ENCODE measurements around the gene UBE2J2. TPM values are rescaled to one million over a fixed set of nuclear protein-coding genes. Genes with fewer than 3 reads are reported as not detected.
A peak's percentile ranks its signal among the peaks of the same experiment; 100 is the strongest.

UBE2J2 gene
- total RNA-seq, 4 donors from 2014 or later = 33.0 to 58.4 (median 36.2) TPM

GRCh38 chr1:1225913-1226312 is 47.7 kb downstream of the UBE2J2 start:
- H3K36me3 ChIP-seq = peaks cover 46 to 52% of the 10 kb centered on the region in 2 donors
- H3K4me3 ChIP-seq (replicated peaks in 1 of 3) = no peak overlapping the region
- TF ChIP-seq POLR2A (IDR thresholded peaks at IDR 0.05) (no peak), CTCF (IDR thresholded peaks at IDR 0.05) (no peak)
- H3K4me1 ChIP-seq = peaks cover 12 to 18% of the 10 kb centered on the region in 2 donors
- intact Hi-C loops (cut with DNase I) = no loop called here
- H3K27me3 ChIP-seq = no peaks in the 10 kb centered on the region
- H3K27ac ChIP-seq = no peak overlapping the region
- no peak for DNase-seq
- no peaks in the 10 kb centered on the region for H3K9me3 ChIP-seq
- WGBS, 2 donors = 94% methylated on average over 13 to 18 of the region's 18 CpGs

DNA sequence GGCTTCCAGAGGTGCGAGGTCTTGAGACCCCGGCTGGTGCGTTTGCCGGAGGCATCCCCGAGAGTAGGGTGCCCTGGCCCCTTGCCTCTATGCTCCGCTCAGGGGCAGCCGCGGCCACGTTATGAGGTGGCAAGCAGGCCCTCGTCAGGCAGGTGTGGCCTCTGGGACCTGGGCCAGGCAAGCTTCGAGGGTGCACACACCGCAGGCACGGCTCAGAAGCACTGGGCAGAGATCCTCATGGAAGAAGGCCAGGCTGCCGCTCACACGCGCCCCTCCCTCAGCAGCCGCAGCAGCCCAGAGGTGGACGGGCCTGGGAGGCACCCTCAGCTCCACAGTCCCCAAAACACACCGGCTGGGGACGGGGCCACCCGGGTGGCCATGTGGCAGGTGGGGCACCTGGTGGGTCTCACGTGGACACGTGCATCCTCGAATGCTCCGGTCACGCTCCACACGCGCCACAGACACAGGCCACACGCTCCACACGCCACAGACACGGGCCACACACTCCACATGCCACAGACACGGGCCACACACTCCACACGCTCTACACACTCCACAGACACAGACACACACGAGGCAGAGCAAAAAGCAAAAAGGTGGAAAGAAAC is 48.3 kb downstream of the UBE2J2 start:
- H3K36me3 ChIP-seq = peaks cover 46 to 58% of the 10 kb centered on the region in 2 donors
- TF ChIP-seq CTCF (IDR thresholded peaks at IDR 0.05) (no peak), POLR2A (IDR thresholded peaks at IDR 0.05) (no peak)
- H3K27me3 ChIP-seq = no peaks in the 10 kb centered on the region
- no peaks in the 10 kb centered on the region for H3K9me3 ChIP-seq
- H3K27ac ChIP-seq = no peak overlapping the region
- WGBS, 2 donors = 85 to 98% methylated on average over 14 to 31 of the region's 34 CpGs
- DNase-seq = peak; percentile 47 to 50
- intact Hi-C loops (cut with DNase I) = no loop called here
- no peak overlapping the region for H3K4me3 ChIP-seq (replicated peaks in 1 of 3)
- H3K4me1 ChIP-seq = peaks cover 8 to 13% of the 10 kb centered on the region in 2 donors

GRCh38 chr1:1223891-1224290 is 49.8 kb downstream of the UBE2J2 start:
- Histone ChIP-seq H3K27ac (no peak overlapping the region), H3K9me3 (no peaks in the 10 kb centered on the region), H3K4me3 (replicated peaks in 1 of 3) (no peak overlapping the region), H3K36me3 (peaks cover 45 to 62% of the 10 kb centered on the region in 2 donors), H3K4me1 (no peaks in the 10 kb centered on the region), H3K27me3 (no peaks in the 10 kb centered on the region)
- no peak for TF ChIP-seq POLR2A (IDR thresholded peaks at IDR 0.05)
- TF ChIP-seq CTCF (IDR thresholded peaks at IDR 0.05) = no peak
- no peak for DNase-seq
- intact Hi-C loops (cut with DNase I) = no loop called here
- WGBS, 2 donors = 94% methylated on average over 6 to 18 of the region's 21 CpGs

DNA sequence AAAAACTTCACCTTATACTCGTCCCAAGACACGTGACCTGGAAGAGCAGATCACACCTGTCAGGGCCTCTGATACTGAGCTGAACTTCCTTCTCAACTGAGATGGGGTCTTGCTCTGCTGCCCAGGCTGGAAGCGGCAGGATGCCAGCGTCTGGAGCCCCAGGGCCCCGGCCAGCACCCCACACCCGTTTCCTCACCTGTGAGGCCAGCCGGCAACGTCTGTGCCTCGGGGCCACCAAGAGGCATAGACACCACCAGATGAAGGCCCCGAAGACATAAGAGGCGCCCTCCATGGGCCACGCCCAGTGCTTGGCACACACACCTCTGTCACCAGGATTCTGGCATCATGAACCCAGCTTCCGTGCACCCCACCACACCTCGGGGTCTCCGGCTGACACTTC is 50.3 kb downstream of the UBE2J2 start:
- intact Hi-C loops (cut with DNase I) = no loop called here
- no peak for DNase-seq
- TF ChIP-seq POLR2A (IDR thresholded peaks at IDR 0.05) (no peak), CTCF (IDR thresholded peaks at IDR 0.05) (no peak)
- Histone ChIP-seq H3K4me3 (replicated peaks in 1 of 3) (no peak overlapping the region), H3K27me3 (no peaks in the 10 kb centered on the region), H3K27ac (no peak overlapping the region), H3K36me3 (peaks cover 44 to 62% of the 10 kb centered on the region in 2 donors), H3K4me1 (no peaks in the 10 kb centered on the region), H3K9me3 (no peaks in the 10 kb centered on the region)
- WGBS, 2 donors = 95 to 96% methylated on average over 15 of the region's 15 CpGs

GRCh38 chr1:1222575-1223225 is 51.0 kb downstream of the UBE2J2 start:
- DNase-seq = no peak
- H3K27me3 ChIP-seq = no peaks in the 10 kb centered on the region
- H3K4me3 ChIP-seq (replicated peaks in 1 of 3) = no peak overlapping the region
- H3K36me3 ChIP-seq = peaks cover 44 to 62% of the 10 kb centered on the region in 2 donors
- H3K9me3 ChIP-seq = no peaks in the 10 kb centered on the region
- 97% methylated on average over 43 to 44 of the region's 44 CpGs for WGBS, 2 donors
- H3K4me1 ChIP-seq = no peaks in the 10 kb centered on the region
- intact Hi-C loops (cut with DNase I) = no loop called here
- H3K27ac ChIP-seq = no peak overlapping the region
- TF ChIP-seq POLR2A (IDR thresholded peaks at IDR 0.05) (no peak), CTCF (IDR thresholded peaks at IDR 0.05) (no peak)
